ENCODE data around the gene PRICKLE2. TPM values are rescaled to one million over a fixed set of nuclear protein-coding genes. Genes with fewer than 3 reads are reported as not detected.

The PRICKLE2 gene
- total and polyA plus RNA-seq, 5 donors: 2.3 to 15.2 (median 10.6) TPM

- no peaks in the 10 kb centered on the region for H3K9me3 ChIP-seq (ENCODE audit: control insufficient read depth, low read length)
- no peak for DNase-seq
- WGBS: 94% methylated on average over 9 of the region's 9 CpGs
- intact Hi-C loops (cut with DNase I): no loop called here
- peaks cover 15% of the 10 kb centered on the region for H3K4me1 ChIP-seq (ENCODE audit: control insufficient read depth, insufficient read depth, low read length)
- no peaks in the 10 kb centered on the region for H3K27me3 ChIP-seq (ENCODE audit: control insufficient read depth, insufficient read depth)
- no peak overlapping the region for H3K27ac ChIP-seq (ENCODE audit: low read length)
- H3K4me3 ChIP-seq (ENCODE audit: low read length): no peak overlapping the region
- ATAC-seq: no peak
Measured at GRCh38 chr3:64152676-64153466, 72.4 kb downstream of the PRICKLE2 start.

GRCh38 chr3:64152086-64152485, 73.2 kb downstream of the PRICKLE2 start:
- DNase-seq: peak in 1 of 3 donors; percentile 22
- peaks cover 15% of the 10 kb centered on the region for H3K4me1 ChIP-seq (ENCODE audit: control insufficient read depth, insufficient read depth, low read length)
- no peaks in the 10 kb centered on the region for H3K27me3 ChIP-seq (ENCODE audit: control insufficient read depth, insufficient read depth)
- WGBS: 64% methylated on average over 2 of the region's 2 CpGs
- H3K9me3 ChIP-seq (ENCODE audit: control insufficient read depth, low read length): no peaks in the 10 kb centered on the region
- intact Hi-C loops (cut with DNase I): no loop called here
- ATAC-seq: no peak
- no peak overlapping the region for H3K4me3 ChIP-seq (ENCODE audit: low read length)
- peak overlapping the region; percentile 61 for H3K27ac ChIP-seq (ENCODE audit: low read length)

- intact Hi-C loops (cut with DNase I): no loop called here
- H3K27ac ChIP-seq (ENCODE audit: low read length): peak overlapping the region; percentile 61
- DNase-seq: no peak
- WGBS: 75% methylated on average over 5 of the region's 5 CpGs
- no peaks in the 10 kb centered on the region for H3K9me3 ChIP-seq (ENCODE audit: control insufficient read depth, low read length)
- no peak overlapping the region for H3K4me3 ChIP-seq (ENCODE audit: low read length)
- H3K4me1 ChIP-seq (ENCODE audit: control insufficient read depth, insufficient read depth, low read length): peaks cover 15% of the 10 kb centered on the region
- ATAC-seq: no peak
- no peaks in the 10 kb centered on the region for H3K27me3 ChIP-seq (ENCODE audit: control insufficient read depth, insufficient read depth)
Measured at GRCh38 chr3:64151342-64151871, 73.9 kb downstream of the PRICKLE2 start.

- ATAC-seq: peak; percentile 90 to 93
Measured at GRCh38 chr3:64150623-64151207, 74.6 kb downstream of the PRICKLE2 start.

GRCh38 chr3:64149886-64150285, 75.4 kb downstream of the PRICKLE2 start:
- 65% methylated on average over 6 of the region's 6 CpGs for WGBS
- Histone ChIP-seq H3K9me3 (ENCODE audit: control insufficient read depth, low read length) (no peaks in the 10 kb centered on the region), H3K4me1 (ENCODE audit: control insufficient read depth, insufficient read depth, low read length) (peaks cover 15% of the 10 kb centered on the region), H3K27me3 (ENCODE audit: control insufficient read depth, insufficient read depth) (no peaks in the 10 kb centered on the region), H3K27ac (ENCODE audit: low read length) (peak overlapping the region; percentile 62), H3K4me3 (ENCODE audit: low read length) (no peak overlapping the region)
- intact Hi-C loops (cut with DNase I): loop anchor here in 2 of 4 donors (10.0 kb wide), 1 partner anchor 115 kb away; no protein-coding TSS in a partner anchor
- DNase-seq (no peak), ATAC-seq (no peak)

More at GRCh38 chr3:64150623-64151207, 74.6 kb downstream of the PRICKLE2 start:
- Histone ChIP-seq H3K9me3 (ENCODE audit: control insufficient read depth, low read length) (no peaks in the 10 kb centered on the region), H3K27ac (ENCODE audit: low read length) (peak overlapping the region; percentile 62), H3K27me3 (ENCODE audit: control insufficient read depth, insufficient read depth) (no peaks in the 10 kb centered on the region), H3K4me1 (ENCODE audit: control insufficient read depth, insufficient read depth, low read length) (peaks cover 15% of the 10 kb centered on the region), H3K4me3 (ENCODE audit: low read length) (no peak overlapping the region)
- DNase-seq: peak; percentile 61 to 73 (median 72)
- WGBS: 25% methylated on average over 13 of the region's 13 CpGs
- intact Hi-C loops (cut with DNase I): no loop called here

GRCh38 chr3:64148955-64149653, 76.2 kb downstream of the PRICKLE2 start:
- Histone ChIP-seq H3K4me3 (ENCODE audit: low read length) (no peak overlapping the region), H3K9me3 (ENCODE audit: control insufficient read depth, low read length) (no peaks in the 10 kb centered on the region), H3K27me3 (ENCODE audit: control insufficient read depth, insufficient read depth) (no peaks in the 10 kb centered on the region), H3K4me1 (ENCODE audit: control insufficient read depth, insufficient read depth, low read length) (peaks cover 15% of the 10 kb centered on the region), H3K27ac (ENCODE audit: low read length) (no peak overlapping the region)
- no peak for DNase-seq
- intact Hi-C loops (cut with DNase I): loop anchor here in 2 of 4 donors (10.0 kb wide), 1 partner anchor 114 kb away; no protein-coding TSS in a partner anchor
- WGBS: 87% methylated on average over 10 of the region's 10 CpGs
- ATAC-seq: no peak

- no peak overlapping the region for H3K4me3 ChIP-seq (ENCODE audit: low read length)
- intact Hi-C loops (cut with DNase I): loop anchor here in 2 of 4 donors (10.0 kb wide), 1 partner anchor 112 kb away; no protein-coding TSS in a partner anchor
- ATAC-seq: no peak
- peaks cover 18% of the 10 kb centered on the region for H3K4me1 ChIP-seq (ENCODE audit: control insufficient read depth, insufficient read depth, low read length)
- H3K27ac ChIP-seq (ENCODE audit: low read length): no peak overlapping the region
- no peak for DNase-seq
- WGBS: 95% methylated on average over 13 of the region's 13 CpGs
- no peaks in the 10 kb centered on the region for H3K9me3 ChIP-seq (ENCODE audit: control insufficient read depth, low read length)
- no peaks in the 10 kb centered on the region for H3K27me3 ChIP-seq (ENCODE audit: control insufficient read depth, insufficient read depth)
Measured at GRCh38 chr3:64147211-64147610, 78.1 kb downstream of the PRICKLE2 start.

GRCh38 chr3:64145438-64145837, 79.8 kb downstream of the PRICKLE2 start:
- DNase-seq (no peak), ATAC-seq (no peak)
- Histone ChIP-seq H3K27me3 (ENCODE audit: control insufficient read depth, insufficient read depth) (no peaks in the 10 kb centered on the region), H3K4me3 (ENCODE audit: low read length) (no peak overlapping the region), H3K4me1 (ENCODE audit: control insufficient read depth, insufficient read depth, low read length) (peaks cover 13% of the 10 kb centered on the region), H3K9me3 (ENCODE audit: control insufficient read depth, low read length) (no peaks in the 10 kb centered on the region), H3K27ac (ENCODE audit: low read length) (no peak overlapping the region)
- WGBS: 90% methylated on average over 2 of the region's 2 CpGs
- intact Hi-C loops (cut with DNase I): loop anchor here in 2 of 4 donors (10.0 kb wide), 1 partner anchor 111 kb away; no protein-coding TSS in a partner anchor

GRCh38 chr3:64144241-64144900, 80.9 kb downstream of the PRICKLE2 start:
- H3K27me3 ChIP-seq (ENCODE audit: control insufficient read depth, insufficient read depth): no peaks in the 10 kb centered on the region
- H3K9me3 ChIP-seq (ENCODE audit: control insufficient read depth, low read length): no peaks in the 10 kb centered on the region
- H3K27ac ChIP-seq (ENCODE audit: low read length): no peak overlapping the region
- peaks cover 8% of the 10 kb centered on the region for H3K4me1 ChIP-seq (ENCODE audit: control insufficient read depth, insufficient read depth, low read length)
- intact Hi-C loops (cut with DNase I): loop anchor here in 2 of 4 donors (10.0 kb wide), 1 partner anchor 110 kb away; no protein-coding TSS in a partner anchor
- H3K4me3 ChIP-seq (ENCODE audit: low read length): no peak overlapping the region
- WGBS: 66% methylated on average over 9 of the region's 9 CpGs
- DNase-seq (no peak), ATAC-seq (peak in 1 of 2 donors; percentile 40)

GRCh38 chr3:64143409-64144130, 81.7 kb downstream of the PRICKLE2 start:
- intact Hi-C loops (cut with DNase I): loop anchor here in 2 of 4 donors (10.0 kb wide), 1 partner anchor 109 kb away; no protein-coding TSS in a partner anchor
- H3K4me1 ChIP-seq (ENCODE audit: control insufficient read depth, insufficient read depth, low read length): peaks cover 3% of the 10 kb centered on the region
- H3K27me3 ChIP-seq (ENCODE audit: control insufficient read depth, insufficient read depth): no peaks in the 10 kb centered on the region
- ATAC-seq (peak in 1 of 2 donors; percentile 20), DNase-seq (no peak)
- H3K27ac ChIP-seq (ENCODE audit: low read length): no peak overlapping the region
- no peak overlapping the region for H3K4me3 ChIP-seq (ENCODE audit: low read length)
- no peaks in the 10 kb centered on the region for H3K9me3 ChIP-seq (ENCODE audit: control insufficient read depth, low read length)
- 71% methylated on average over 5 of the region's 5 CpGs for WGBS

All from right cardiac atrium (tissue), 5 donors.